Dermis microvascular lymphatic vessel endothelial cell (primary cell): Measurements from ENCODE around the gene C16orf54. TPM values are rescaled to one million over a fixed set of nuclear protein-coding genes. Genes with fewer than 3 reads are reported as not detected.
"Not testable (repeated sequence)": the region's sequence is repeated elsewhere in the genome, so short reads cannot be mapped to it uniquely, and the experiment has no call there.

Source experiments
- DNase-seq, 2 donors: peaks; one replicate each; pipeline versions ENCODE4 v3.0.0 to v3.0.0-alpha.2; 2010; ENCODE audit warnings: low read depth in 2 of 2
- total RNA-seq: library from RNA; depleted of rRNA; stranded (reverse); fragments of >200 nt; gene quantifications from 2 replicates; pipeline ENCODE4 v1.2.1, GENCODE V29; 2014

C16orf54 gene
- total RNA-seq, 1 donor from 2014 or later, result not detected

DNA sequence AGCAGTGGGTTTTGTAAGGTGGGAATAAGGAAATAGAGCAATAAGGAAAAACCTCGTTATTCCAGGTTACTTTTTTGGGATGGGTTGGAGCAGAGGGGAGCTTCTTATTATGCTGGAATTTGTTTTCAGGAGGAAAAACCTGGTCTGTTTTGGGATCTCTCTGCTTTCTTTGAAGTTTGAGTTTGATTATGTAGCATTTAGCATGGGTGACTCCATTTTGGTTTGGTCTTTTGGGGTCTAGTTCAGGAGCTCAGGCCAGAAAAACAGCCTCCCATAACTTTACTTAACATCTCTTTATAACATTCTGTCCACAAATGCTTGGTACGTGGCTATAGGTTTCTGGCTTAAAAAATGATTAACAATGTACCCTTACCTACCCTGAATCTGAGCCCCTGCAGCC is 23.7 kb upstream of the C16orf54 start:
- DNase-seq, result no peak

GRCh38 chr16:29767062-29767461 is 21.3 kb upstream of the C16orf54 start:
- DNase-seq, result no peak

GRCh38 chr16:29766571-29766970 is 20.8 kb upstream of the C16orf54 start:
- no peak for DNase-seq

DNA sequence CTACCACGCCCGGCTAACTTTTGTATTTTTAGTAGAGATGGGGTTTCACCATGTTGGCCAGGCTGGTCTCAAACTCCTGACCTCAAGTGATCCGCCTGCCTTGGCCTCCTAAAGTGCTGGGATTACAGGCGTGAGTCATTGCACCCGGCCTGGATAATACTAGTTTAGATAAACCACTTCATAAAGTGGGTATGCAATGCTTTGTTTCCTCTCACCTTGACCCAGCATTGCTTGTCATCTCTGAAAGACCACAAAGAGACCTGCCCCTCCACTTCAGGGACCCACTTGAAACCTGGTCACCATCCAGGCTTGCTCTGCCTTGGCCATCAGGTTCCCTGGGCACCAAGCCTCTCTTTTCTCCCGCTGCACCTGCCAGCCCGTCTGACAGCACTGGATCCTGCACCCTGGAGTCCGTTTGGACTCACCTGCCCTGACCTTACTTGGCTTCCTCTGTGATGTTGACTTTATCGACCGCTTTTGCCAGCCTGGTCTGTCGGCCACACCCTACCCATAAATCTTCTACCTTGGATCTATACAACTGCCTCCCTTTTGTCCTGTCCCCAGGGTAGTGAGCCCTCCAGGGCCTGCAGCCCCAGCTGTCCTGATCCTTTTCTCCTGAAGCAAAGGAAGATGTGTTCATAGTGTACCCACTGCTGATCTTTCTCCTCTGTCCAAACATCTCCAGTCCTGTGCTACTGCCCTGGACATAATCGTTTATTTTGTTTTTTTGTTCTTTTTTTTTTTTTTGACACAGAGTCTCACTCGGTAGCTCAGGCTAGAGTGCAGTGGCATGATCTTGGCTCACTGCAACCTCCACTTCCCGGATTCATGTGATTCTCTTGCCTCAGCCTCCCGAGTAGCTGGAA is 19.6 kb upstream of the C16orf54 start:
- DNase-seq, result no peak

DNA sequence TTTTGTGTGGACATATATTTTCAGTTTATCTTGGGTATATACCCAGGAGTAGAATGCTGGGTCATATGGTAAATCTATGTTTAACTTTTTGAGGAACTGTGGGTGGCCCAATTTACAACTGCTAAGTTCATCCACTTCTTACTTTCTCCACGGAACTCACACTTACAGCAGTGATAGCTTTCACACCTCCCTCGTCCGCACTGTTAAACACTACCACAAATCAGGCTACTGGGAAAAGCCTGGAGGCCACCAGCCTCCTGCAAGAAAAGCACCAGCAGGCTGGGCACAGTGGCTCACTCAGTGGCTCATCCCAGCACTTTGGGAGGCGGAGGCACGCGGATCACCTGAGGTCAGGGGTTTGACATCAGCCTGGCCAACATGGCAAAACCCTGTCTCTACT is 17.5 kb upstream of the C16orf54 start:
- no peak for DNase-seq

DNA sequence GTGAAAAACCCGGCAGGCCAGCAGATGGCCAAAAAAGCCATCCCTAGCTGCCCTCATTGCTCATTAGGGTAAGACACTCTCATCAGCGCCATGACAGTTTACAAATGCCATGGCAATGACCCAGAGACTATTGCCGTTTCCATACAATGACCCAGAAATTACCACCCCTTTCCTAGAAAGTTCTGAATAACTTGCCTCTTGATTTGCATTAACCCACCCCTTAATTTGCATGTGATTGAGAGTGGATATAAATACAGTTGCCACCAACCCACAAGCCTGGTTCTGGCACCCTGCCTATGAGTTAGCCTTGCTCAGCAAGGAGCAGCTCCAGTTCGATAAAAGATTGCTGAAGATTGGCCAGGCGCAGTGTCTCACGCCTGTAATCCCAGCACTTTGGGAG is 16.1 kb upstream of the C16orf54 start:
- DNase-seq, result no peak

DNA sequence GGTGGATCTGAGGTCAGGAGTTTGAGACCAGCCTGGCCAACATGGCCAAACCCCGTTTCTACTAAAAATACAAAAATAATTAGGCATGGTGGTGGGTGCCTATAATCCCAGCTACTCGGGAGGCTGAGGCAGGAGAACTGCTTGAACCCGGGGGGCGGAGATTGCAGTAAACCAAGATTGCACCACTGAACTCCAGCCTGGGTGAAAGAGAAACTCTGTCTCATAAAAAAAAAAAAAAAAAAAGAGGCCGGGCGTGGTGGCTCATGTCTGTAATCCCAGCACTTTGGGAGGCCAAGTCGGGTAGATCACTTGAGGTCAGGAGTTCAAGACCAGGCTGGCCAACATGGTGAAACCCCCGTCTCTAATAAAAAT is 15.5 kb upstream of the C16orf54 start:
- DNase-seq, result not testable (repeated sequence)

DNA sequence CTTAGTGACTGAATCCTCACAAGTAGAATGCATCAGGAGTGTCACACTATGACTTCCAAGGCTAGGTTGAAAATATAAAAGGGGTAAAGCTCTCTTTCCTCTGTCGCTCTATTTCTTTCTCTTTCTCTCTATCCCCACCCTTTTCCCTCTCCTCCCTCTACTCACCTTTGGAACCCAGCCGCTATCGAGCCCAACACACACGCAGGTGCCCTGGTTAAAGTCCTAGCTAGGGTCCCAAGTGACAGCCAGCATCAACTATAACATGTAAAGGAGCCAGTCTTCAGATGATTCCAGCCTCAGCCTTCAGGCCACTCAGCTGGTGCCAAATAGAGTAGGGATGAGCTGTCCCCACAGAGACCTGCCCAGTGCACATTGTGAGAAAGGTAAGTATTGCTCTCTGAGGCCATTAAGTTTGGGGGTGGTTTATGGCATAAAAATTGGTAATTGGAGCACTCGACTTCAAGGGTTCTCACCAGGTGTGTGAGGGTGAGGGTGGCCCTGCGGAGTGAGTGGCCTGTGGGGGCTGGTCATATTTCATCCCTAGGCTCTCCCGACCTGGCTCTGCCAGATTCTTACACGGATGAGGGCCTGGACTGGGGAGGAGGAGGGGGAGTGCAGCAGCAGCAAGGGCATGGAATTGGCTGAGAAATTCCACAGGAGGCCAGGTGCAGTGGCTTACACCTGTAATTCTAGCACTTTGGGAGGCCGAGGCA is 14.9 kb upstream of the C16orf54 start:
- DNase-seq, result no peak

DNA sequence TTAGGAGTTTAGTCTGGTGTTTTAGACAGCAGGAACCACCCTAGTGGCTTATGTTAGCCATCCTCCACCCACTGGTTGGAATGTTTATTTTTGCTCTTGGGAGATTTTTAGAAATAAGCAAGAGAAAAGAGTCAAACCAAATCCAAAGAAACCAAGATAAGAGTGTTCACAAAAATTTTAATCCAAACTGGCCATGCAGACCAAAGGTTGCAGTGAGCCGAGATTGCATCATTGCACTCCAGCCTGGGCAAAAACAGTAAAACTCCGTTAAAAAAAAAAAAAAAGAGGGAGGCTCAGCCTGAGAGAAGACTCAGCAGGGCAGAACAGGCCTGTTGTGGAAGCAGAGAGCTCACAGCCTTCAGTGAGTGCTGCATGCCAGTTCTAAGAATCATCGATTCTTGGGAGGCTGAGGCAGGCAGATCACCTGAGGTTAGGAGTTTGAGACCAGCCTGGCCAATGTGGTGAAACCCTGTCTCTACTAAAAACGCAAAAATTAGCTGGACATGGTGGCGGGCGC is 12.2 kb upstream of the C16orf54 start:
- no peak for DNase-seq

- DNase-seq, result not testable (repeated sequence)
Observed at GRCh38 chr16:29757086-29757485, 11.3 kb upstream of the C16orf54 start.

GRCh38 chr16:29756654-29757053 is 10.9 kb upstream of the C16orf54 start:
- DNase-seq, result no peak

DNA sequence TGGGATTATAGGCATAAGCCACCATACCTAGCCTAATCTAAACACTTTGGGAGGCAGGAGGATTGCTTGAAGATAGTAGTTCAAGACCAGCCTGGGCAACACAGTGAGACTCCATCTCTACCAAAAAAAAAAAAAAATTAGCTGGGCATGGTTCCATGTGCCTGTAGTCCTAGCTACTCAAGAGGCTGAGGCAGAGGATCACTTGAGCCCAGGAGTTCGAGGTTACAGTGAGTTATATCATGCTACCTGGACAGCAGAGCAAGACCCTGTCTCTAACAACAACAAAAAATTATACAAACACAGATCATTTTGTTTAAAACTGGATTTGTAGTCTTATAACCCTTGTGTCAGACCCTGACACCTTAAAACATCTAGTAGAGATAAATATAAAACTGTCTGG is 7.7 kb upstream of the C16orf54 start:
- DNase-seq, result no peak

DNA sequence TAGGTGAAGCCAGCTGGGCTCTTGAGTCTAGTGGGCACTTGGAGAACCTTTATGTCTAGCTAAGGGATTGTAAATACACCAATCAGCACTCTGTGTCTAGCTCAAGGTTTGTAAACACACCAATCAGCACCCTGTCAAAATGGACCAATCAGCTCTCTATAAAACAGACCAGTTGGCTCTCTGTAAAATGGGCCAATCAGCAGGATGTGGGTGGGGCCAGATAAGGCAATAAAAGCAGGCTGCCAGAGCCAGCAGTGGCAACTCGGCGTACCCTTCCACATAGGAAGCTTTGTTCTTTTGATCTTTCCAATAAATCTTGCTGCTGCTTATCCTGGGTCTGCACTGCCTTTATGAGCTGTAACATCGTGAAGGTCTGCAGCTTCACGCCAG is 3.0 kb upstream of the C16orf54 start:
- DNase-seq, result not testable (repeated sequence)

DNA sequence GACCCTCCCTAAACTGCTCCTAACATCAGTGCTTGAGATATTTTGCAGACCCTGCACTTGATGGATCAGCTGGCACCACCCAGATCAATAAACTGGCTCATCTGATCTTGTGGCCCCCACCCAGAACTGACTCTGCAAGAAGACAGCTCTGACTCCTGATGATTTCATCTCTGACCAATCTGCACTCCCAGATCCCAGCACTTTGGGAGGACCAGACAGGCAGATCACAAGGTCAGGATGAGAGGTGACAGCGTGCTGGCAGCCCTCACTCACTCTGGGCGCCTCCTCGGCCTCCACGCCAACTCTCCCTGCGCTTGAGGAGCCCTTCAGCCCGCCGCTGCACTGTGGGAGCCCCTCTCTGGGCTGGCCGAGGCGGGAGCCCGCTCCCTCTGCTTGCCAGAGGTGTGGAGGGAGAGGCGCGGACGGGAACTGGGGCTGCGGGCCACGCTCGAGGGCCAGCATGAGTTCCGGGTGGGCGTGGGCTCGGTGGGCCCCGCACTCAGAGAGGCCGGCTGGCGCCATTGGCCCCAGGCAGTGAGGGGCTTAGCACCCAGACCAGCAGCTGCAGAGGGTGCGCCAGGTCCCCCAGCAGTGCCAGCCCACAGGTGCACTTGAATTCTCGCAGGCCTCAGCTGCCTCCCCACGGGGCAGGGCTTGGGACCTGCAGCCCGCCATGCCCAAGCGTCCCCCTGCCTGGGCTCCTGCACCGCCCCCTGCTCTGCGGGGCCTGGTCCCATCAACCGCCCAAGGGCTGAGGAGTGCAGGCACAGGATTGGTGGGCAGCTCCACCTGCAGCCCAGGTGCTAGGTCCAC is 2.4 kb upstream of the C16orf54 start:
- no peak for DNase-seq

GRCh38 chr16:29746518-29746917 is 728 bp upstream of the C16orf54 start:
- DNase-seq, result not testable (repeated sequence)

- no peak for DNase-seq
Observed at GRCh38 chr16:29745121-29745852, 503 bp downstream of the C16orf54 start.

DNA sequence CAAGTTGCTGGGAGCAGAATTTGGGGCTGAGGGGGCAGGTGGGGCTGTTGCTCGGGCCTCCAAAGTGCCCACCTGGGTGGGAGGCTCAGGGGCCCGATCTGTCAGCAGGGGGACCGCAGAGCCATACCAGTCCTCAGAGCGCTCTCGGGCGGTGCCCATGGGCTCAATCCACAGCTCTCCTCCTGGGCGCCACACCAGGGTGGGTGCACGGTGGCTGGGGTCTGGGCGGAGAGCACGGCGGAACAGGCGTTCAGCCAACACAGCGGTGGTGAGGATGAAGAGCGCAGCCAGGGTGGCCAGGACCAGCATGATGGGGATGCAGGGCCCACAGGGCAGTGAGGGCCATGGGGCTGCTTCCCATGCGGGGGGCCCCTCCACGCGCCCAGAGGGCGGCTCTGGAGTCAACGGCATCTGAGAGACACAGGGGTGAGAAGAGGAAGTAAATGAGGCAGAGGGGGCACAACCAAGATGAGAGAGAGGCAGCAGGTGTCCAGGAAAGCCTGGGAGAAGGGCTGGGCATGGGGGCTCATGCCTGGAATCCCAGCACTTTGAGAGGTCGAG is 1.2 kb downstream of the C16orf54 start:
- no peak for DNase-seq

DNA sequence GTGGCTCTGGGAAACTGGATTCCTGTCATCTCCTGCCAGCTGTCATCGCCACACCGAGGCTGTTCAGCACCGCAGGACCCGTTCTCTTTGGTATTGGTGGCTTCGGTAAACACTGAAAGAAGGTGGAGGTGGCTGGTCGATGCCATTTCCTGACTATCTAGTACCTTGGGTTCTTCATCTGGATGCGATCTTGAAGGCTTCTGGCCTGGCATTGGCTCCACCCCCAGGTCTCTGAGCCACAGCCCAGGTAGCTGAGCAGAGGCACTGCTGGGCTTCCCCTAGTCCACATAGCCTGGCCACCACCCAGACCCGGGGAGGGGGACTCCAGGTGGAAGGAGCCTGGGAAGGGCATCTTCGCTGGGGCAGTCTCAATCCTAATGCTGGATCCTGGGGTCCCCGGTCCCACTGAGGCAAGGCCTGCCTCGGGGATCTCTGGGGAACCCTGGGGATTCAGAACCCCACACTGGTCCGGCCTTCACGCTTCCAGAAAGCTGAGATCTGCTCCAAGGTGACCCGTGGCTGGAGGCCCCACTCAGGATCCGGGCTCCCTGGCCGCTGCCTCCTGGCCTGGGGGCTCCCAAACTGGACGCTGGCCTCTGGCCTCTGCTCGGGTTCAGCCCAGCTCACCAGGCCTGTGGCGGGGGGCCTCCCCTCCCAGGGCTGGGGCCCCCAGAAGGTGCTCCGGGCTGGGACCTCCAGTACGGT is 1.8 kb downstream of the C16orf54 start:
- no peak for DNase-seq

- no peak for DNase-seq
Observed at GRCh38 chr16:29743475-29743826, 2.3 kb downstream of the C16orf54 start.

DNA sequence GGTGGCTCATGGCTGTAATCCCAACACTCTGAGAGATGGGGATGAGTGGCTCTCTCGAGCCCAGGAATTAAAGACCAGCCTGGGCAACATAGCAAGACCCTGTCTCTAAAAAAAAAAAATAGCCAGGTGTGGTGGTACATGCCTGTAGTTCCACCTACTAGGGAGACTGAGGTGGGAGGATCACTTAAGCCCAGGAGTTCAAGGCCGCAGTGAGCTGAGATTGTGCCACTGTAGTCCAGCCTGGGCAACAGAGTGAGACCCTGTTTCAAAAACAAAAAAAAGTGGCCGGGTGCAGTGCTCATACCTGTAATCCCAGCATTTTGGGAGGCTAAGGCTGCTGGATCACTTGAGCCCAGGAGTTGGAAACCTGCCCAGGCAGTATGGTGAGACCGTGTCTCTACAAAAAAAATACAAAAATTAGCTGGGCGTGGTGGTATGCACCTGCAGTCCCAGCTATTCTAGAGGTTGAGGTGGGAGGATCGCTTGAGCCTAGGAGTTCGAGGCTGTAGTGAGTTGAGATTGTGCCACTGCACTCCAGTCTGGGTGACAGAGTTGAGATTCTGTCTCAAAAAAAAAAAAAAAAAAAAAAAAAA is 3.0 kb downstream of the C16orf54 start:
- DNase-seq, result no peak
